PC-3 (cell line): ENCODE data around the gene VSTM2B.

Source experiments
- CTCF ChIP-seq: fragments of 300-600 bp; sonication (generic); conservative IDR thresholded peaks from 2 replicates; pipeline ENCODE4 v1.5.1; 2017; ENCODE audit warnings: antibody characterized with exemption, low read depth, mild to moderate bottlenecking, low read length
- EZH2 ChIP-seq: fragments of 300-600 bp; sonication (generic); IDR thresholded peaks from one replicate; pipeline ENCODE4 v1.6.1; 2017; ENCODE audit warnings: antibody characterized with exemption, mild to moderate bottlenecking, low read length; ENCODE audit not compliant: unreplicated experiment
- EZH2phosphoT487 ChIP-seq: fragments of 300-600 bp; sonication (generic); IDR thresholded peaks from 2 replicates; pipeline ENCODE4 v1.6.1; 2018; ENCODE audit warnings: mild to moderate bottlenecking, antibody characterized with exemption, low read length, borderline replicate concordance

- TF ChIP-seq EZH2phosphoT487 (no peak), CTCF (no peak), EZH2 (no peak)
Observed at GRCh38 chr19:29502581-29502850, 23.3 kb upstream of the VSTM2B start.
